ENCODE results near the gene MKRN3.

MKRN3 gene

DNA sequence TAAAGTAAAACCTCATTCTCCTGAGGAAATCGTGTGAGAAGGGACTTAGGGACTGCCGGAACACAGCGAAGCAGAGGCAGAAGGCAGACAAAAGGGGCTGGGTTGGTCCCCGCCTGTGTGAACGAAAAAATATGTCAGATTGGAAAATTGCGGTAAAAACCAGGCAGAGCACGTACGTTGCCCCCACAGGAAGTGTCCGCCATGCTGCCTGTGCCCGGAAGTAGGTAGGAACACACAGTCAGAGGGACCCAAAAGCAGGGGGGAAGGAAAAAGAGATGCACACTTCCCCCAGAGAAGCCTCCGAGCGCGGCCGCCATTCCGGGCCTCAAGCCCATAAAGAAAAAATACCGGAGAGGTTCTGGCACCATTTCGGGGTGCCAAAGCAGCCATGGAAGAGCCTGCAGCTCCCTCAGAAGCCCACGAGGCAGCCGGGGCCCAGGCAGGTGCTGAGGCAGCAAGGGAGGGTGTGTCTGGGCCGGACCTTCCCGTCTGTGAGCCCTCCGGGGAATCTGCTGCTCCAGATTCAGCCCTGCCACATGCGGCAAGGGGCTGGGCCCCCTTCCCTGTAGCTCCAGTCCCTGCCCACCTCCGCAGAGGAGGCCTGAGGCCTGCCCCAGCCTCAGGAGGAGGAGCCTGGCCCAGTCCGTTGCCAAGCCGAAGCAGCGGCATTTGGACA, at the start of gene MKRN3:
Gene MKRN3, plus strand, starts transcription at position 280 of the 676 bp plus-strand sequence. Its CDS starts 109 bp downstream, at position 389.
- no peak for DNase-seq

DNA sequence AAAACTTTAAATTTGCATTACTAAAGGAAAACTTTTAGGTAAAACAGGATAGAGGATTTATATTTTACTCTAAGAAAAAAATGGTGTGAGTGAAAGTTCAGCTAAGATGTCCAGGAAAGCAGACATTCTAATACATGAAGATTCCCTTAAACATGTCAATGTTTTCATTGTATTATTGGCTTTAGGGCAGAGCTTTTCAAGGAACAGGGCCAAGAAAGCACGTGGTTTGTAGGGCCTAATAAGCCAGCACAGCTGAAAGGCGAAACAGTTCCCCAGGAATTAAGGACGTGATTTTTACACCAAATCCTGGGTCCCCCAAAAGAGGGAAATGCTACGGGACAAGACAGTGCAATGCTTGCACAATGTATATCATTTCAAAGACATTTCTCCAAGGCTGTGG, 48.6 kb upstream of the MKRN3 start:
- no peak for DNase-seq

DNA sequence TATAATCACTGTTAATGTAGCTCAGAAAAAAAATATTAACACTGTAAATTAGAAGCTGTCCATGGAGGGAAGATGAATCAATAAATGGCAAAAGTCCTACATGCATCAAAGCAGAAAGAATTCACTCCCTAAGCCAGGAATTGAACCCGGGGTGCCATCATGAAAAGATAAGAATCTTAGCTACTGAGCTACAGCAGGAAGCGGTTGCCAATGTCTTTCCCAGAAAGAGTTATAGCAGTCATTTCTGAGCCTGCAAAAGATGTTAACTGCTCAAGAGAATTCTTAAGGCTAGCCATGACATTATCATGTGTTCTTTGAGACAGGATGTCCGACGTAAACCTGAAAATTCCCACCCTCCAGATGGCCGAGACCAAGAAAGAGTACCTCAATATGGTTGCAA, 47.4 kb upstream of the MKRN3 start:
- no peak for DNase-seq

DNA sequence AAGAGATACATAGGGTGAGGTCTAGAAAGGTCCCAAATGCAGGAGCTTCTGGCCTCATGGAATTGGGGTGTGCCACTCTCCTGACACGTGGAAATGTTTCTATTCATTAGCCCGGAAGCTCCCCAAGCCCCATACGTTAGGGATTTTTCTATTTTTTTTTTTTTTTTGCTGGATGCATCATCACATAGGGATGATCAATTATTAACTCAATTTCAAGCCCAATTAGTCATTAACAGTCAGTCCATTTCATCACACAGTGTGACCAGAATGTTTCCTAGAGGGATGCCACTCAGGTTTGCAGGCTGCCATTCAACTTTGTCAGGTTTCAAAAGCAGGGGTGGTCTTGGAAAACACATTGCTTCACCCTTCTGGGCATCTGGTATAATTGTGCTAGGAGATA, 40.7 kb upstream of the MKRN3 start:
- no peak for DNase-seq

DNA sequence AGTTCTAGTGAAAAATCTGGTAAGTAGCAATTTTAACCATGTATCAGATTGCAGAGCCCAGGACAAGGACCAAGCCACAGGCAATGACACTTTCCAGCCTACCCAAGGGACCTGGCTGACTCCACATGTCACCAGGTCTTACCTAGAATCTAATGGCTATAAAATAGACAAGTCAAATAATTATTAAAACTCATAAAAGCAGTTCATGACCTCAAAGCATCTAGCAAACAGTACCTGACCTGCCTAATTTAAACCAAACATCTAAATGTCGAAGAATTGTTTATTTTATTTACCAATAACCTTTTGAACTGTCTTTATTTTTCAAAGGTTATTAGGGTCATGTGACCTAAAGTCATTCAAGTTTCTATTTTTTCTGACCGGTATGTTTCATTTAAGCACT, 35.6 kb upstream of the MKRN3 start:
- DNase-seq = no peak

DNA sequence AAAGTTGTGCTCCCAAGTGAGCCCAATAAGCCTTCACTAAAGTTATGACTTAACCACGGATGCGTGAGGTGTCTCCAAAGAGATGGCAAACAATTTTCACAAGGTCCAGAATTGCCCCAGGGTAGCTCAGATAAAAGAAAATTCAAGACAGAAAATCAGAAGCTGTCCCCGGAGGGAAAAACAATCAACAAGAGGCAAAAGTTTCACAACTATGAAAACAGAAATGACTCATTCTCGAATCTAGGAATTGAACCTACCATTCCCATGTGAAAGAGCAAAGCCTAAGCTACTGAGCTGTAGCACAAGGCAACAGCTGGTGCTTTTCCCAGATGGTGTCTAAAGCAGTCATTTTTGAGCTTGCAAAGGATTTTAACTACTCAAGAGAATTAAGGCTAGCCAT, 33.5 kb upstream of the MKRN3 start:
- no peak for DNase-seq

DNA sequence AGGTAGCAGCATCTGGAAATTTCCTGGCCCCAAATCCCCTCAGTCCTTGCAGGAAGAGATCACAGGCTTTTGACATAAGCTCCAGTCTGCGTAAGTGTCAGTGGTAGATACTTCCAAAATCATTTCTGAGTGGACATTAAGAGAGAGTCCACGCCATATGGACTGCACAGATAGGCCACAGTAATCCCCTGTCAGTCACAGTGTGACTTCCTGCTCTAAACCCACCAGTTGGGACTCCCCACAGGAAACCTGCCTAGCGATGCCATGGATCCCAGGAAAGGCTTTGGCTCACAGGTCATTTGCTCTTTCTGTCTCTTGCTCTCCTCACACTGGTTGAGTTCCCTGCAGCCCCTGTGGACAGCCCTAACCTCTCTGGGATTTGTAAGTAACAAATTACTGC, 28.8 kb upstream of the MKRN3 start:
- no peak for DNase-seq

DNA sequence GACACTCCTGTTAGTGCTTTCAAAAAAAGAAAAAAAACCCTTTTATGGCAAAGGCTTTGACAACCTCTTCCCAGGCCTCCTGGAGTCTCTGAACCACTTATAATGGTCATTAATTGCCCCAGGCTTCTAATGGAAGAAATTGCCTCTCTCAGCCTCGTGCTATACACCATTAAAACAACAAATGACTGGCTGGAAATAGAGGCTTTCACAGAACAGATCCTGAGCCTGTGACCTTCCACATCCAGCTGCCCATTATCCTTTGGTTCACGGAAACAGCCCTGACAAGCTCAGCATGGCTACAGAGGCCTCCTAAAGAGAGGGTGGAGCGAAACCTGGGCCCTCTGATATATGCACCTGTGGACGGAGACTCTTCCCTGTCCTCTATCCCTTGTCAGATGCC, 26.8 kb upstream of the MKRN3 start:
- peak; percentile 20 for DNase-seq

DNA sequence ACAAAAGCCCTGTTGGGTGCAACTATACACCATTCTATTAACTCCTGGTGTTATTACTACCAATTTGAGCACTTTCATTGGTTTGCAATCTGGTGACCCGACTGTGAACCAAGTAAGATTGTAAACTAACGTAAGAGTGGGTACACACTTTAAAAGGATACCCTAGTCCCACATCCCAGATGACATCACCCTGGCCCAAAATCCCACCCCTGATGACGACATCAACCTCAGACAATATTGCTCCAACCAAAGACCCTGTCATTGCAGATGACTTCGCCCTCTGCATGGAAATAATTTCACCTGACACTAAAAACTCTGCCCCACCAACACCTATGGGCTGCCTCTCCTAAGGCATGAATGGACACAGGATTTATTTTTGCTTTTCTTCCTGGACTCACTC, 25.6 kb upstream of the MKRN3 start:
- no peak for DNase-seq

DNA sequence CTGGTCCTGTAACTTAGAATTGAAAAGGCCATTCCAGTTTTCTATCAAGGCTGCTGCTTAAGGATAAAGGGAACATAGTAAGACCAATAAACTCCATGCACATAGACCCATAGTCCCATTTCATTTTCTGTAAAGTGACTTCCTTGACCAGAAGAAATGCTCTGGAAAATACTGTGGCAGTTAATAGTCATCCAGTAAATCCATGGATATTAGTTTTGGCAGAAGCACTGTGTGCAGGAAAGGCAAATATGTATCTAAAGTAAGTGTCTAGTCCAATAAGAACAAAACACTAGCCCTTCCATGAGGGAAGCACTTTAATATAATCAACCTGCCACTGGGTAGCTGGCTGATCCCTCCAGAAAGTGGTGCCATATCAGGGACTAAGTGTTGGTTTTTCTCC, 19.3 kb upstream of the MKRN3 start:
- no peak for DNase-seq

DNA sequence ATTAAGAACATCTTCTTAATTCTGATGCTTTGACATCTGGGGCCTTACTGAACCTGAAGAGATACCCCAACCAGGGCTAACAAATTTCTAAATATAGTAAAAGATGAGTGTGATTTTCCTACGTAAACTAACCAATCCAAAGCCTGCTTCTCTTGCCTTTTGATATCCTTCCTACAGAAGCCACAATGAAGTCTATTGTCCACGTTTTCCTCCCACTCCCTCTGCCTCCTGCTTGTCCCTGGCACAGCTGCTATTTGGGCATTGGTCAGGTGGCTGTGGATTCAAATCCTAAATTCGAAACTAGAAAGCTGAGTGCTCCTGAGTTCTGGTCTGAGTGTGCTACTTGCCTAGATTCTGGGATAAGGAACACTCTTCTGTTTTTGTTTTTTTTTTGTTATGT, 17.4 kb upstream of the MKRN3 start:
- no peak for DNase-seq

DNA sequence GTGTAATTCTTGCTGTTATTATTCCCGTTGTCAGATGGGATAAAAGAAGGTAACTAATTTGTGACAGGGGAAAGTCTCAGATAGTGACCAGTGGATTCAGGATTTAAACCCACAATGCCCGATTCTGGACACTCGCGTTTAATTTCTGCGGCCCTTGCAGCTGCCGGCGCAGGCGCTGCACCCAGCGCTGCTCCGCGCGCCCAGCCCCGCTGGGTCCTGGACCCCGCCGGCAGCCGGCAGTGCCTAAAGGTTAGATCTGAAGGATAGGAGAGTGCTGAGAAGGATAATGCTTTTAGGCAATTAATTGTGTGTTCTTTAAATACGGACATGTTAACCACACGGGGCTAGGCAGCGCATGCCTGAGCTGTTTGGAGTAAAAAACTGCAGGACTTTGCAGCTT, 3.6 kb upstream of the MKRN3 start:
- no peak for DNase-seq

DNA sequence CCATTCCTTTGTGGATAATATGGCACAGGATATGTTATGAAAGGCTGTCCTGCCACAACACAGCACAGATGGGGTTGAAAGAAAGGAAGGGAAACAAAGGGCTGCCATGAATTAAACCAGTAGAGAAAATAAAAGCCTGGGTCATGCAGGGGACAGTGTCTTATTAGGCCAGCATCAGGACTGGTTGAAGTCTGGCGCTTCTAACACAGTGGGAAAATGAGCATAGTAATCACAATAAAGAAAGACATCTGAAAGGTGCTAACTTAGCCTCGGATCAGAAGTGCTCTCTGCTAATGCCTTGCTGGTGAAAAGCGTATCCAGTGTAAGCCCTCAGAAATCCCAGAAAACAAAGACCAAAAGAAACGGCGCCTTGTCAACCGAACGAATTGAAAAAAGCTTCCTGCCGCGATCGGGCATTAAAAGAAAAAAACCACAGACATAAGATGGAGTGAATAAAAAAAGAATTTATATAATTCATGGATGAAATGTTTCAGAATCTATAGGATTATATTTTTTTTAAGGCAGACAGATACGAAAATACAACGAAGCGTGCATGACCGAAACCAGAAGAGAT, 566 bp upstream of the MKRN3 start:
- DNase-seq = no peak

DNA sequence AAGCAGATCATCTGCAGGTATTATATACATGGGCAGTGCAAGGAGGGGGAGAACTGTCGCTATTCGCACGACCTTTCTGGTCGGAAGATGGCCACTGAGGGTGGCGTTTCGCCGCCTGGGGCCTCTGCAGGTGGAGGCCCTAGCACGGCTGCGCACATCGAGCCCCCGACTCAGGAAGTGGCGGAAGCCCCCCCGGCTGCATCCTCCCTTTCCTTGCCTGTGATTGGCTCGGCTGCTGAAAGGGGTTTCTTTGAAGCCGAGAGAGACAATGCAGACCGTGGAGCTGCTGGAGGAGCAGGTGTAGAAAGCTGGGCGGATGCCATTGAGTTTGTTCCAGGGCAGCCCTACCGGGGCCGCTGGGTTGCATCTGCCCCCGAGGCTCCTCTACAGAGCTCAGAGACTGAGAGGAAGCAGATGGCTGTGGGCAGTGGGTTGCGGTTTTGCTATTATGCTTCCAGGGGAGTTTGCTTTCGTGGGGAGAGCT, 639 bp downstream of the MKRN3 start:
- no peak for DNase-seq

DNA sequence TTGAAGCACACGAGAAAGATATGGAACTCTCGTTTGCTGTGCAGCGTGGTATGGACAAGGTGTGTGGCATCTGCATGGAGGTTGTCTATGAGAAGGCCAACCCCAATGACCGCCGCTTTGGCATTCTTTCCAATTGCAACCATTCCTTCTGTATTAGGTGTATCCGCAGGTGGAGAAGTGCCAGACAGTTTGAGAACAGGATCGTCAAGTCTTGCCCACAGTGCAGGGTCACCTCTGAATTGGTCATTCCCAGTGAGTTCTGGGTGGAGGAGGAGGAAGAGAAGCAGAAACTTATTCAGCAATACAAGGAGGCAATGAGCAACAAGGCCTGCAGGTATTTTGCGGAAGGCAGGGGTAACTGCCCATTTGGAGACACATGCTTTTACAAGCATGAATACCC, 1.2 kb downstream of the MKRN3 start:
- DNase-seq = no peak

DNA sequence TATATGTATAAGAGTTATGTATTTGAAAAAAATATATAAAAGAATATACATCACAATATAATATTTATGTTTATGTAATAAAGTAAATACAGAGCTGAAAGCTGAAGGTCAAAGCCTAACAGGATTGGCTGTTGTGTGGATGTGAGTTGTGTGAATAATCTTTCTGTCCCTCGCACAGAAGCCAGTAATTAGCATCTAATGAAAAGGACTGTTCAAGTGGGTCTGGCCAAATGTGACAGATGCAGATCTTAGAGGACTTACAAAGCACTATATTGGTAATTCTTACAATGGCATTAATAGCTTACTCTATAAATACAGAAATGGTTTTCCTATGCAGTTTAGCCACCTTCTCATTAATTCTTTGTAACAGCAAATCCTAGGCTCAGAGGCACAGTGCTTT, 2.4 kb downstream of the MKRN3 start:
- DNase-seq = no peak

DNA sequence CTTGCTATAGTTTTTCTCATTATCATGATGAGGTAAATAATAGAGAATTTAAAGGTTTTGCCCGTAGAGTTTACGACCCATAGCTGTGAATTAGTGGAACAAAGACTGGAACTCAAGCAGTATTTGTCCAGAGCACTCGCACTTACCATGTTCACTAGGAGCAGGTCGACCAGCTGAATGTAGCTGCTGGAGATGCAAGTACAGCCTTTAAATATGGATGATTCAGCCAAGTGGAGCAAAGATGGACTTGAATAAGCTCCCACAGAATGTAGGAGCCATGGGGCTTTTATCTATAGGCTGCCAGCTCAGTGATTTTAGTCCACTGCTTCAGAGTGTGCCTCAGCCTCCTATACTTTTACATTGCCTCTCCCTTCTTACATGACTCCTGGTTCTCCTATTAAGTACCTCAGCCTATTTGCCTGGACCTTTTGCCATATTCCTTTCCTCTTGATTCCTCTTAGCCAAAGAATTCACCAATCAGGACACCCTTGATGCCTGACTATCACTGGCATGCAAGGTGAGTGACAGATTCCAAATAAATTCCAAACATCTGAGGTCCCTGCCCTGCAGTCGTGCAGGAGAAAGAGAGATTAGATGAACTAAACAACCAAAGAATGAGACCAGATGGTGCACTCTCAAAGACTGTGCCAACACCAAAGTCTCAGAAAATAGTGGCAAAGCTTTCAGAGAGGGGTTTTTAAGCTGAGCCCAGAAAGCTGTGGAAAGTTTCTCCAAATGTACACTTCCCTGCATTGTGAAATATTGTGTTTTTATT, 3.9 kb downstream of the MKRN3 start:
- no peak for DNase-seq

DNA sequence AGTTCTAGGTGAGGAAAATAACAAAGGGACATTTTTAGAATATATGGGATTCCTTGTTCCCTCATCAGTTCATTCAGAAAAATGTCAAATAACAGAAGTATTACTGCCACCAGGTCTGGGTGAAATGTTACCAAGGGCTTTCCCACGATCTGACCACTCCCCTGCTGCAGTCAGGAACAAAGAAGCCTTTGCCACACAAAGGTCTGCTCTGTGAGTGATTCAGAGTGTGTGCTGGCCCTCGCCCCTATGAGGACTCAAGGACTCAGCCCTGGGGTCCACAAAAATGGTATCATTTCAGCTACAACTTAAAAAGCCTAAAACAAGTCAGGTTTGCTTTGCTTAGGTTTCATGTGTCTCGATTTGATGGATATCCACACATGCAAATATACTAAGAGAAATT, 5.0 kb downstream of the MKRN3 start:
- no peak for DNase-seq

DNA sequence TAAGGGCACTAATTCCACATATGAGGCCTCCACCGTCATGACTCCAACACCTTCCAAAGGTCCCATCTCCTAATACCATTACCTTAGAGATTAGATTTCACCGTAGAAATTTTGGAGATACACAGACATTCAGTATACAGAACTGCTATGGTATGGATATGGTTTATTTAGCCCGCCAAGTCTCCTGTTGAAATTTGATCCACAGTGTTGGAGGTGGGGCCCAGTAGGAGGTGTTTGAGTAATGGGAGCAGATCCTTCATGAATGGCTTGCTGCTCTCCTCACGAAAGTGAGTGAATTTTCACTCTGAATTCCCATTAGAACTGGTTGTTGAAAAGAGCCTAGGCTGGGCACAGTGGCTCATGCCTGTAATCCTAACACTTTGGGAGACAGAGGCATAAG, 7.4 kb downstream of the MKRN3 start:
- no peak for DNase-seq

DNA sequence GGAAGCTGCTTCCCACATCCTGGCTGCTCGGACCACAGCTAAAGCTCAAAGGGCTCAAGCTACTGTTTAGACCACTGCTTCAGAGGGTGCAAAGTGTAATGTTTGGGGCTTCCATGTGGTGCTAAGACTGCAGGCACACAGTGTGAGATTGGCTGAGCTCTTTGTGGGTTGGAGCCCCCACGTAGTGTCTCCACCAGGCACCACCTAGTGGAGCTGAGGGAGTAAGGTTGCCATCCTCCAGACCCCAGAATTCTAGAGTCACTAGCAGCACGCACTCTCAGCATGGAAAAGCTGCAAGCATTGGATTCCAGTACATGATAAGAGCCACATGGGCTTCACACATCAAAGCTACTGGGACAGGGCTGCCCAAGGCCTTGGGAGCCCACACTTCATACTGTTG, 9.3 kb downstream of the MKRN3 start:
- DNase-seq = no peak

DNA sequence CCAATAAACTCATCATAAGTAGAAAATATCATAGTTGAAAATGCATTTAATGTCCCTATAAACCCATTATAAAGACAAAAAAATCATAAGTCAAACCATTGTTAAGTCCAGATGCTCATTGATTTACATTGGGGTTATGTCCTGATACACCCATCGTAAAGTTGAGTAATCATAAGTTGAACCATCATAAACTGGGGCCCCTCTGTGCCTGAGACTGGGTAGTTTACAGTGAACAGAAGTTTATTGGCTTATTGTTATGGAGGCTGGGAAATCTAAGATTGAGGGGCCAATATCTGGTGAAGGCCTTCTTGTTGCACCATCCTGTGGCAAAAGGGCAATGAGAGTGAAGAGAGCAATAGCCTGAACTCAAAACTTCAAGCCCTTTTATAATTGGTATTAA, 10.6 kb downstream of the MKRN3 start:
- DNase-seq = no peak

DNA sequence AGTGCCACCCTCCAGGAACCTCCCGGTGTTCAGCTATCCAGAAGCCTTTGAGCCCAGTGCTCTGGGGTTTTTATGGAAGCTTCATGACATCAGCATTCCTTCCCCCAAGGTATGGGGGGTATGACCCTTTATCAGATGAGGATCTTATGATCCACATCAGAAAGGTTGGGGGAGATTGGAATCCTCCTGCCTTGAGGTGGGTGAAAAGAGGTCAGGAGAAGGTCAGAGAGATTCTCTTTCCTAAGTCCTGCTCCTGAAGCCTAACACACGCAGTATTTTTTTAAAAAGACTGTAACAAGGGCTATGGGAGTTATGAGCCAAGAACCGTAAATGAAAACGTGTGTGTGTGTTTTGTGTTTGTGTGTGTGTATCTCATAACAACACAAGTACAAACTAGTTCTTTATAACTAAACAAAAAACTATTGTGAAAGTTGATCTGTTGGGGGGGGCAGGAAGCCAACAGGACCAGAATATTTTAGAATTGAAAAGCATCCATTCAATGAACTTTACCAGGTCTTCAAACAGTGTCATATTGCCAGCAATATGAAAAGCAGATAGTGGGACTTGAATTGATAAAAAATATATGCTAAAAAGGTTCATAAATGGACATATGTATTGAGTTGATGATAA, 13.2 kb downstream of the MKRN3 start:
- no peak for DNase-seq

DNA sequence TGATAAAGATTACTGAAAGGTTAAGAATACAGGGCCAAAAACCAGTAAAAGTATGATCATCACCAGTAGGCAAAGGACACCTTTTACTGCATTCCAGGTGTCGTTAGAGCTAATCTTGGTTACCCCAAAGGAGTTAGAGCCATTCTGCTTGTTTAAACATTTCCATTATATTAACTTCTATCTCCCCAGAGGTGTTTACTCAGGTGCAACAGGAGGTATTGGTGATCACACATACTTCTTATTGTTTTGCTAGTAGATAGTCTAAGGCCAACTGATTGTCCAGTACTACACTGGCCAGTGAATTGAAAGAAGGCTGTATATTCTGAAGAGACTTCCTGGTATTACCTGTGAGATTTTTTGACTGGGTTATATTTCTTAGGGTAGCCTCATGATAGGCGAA, 22.8 kb downstream of the MKRN3 start:
- no peak for DNase-seq

DNA sequence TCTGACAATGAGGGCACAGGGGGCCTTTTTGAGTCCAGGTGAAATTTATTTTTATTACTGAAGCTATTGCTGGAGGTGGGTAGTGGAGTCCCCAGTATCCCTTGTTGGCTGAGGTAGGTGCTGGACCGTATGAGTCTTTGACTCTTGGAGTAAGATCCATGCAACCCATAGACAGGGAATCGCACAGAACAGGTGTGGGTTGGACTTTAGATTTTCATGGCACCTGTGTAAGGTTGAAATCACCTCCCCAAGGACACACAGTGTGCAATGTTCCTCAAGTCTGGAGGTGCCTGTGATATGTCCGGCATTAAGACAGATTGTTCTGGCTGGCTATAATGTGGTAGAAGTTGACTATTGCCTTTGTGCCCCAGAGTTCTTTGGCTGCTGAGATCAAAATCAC, 23.5 kb downstream of the MKRN3 start:
- DNase-seq = no peak

Data from DMS79 (cell line).